Activated CD8-positive, alpha-beta memory T cell treated with anti-CD3 and anti-CD28 coated beads for 36 hours (primary cell): ENCODE results near the gene MARS1. TPM values are rescaled to one million over a fixed set of nuclear protein-coding genes. Genes with fewer than 3 reads are reported as not detected.

Source experiments
- CTCF ChIA-PET: fragments of 350-600 bp; sonication (Branson Sonifier 250); formaldehyde crosslinking; loops from one replicate; lab custom pipeline; 2021; ENCODE audit warnings: antibody characterized with exemption; lab: Charles Lee
- POLR2A ChIA-PET: fragments of 350-600 bp; sonication (Branson Sonifier 250); formaldehyde crosslinking; loops from one replicate; lab custom pipeline; 2021; ENCODE audit warnings: antibody characterized with exemption; lab: Charles Lee
- total RNA-seq, 2 experiments: library from RNA; stranded (reverse); gene quantifications; one replicate each; pipeline ENCODE4 v1.2.3, GENCODE V29; 2021

MARS1 gene
- total RNA-seq, 2 experiments from 2014 or later = 438 to 455 TPM

GRCh38 chr12:57563358-57563757, 75.5 kb downstream of the MARS1 start:
- ChIA-PET CTCF (no interaction called here), POLR2A (no interaction called here)

GRCh38 chr12:57564178-57564740, 76.4 kb downstream of the MARS1 start:
- POLR2A ChIA-PET = no interaction called here

More at GRCh38 chr12:57564178-57564740, 76.4 kb downstream of the MARS1 start:
- CTCF ChIA-PET = interaction anchor here (0.5 to 1.1 kb wide), 2 partner anchors 69 to 1512 kb away, joined by 3 read pairs; partner anchors contain the start of gene B4GALNT1

Other genes with a start within 250 kb of the MARS1 start
- gene STAC3, start 236.9 kb upstream of the MARS1 start, total RNA-seq = 1 to 10 TPM in 1 of 2 experiments, under 1 TPM in 1; 0.71 to 1.4 TPM
- 10 to 100 TPM; 28.0 to 29.7 TPM for gene R3HDM2, start 57.0 kb upstream of the MARS1 start, total RNA-seq
- not detected for gene INHBC, start 53.3 kb upstream of the MARS1 start, total RNA-seq
- gene INHBE, start 32.8 kb upstream of the MARS1 start, total RNA-seq = 1 to 10 TPM; 1.1 to 1.2 TPM
- under 1 TPM; 0.46 to 0.50 TPM for gene GLI1, start 28.3 kb upstream of the MARS1 start, total RNA-seq
- 100 to 1,000 TPM; 130 to 133 TPM for gene ARHGAP9, start 8.2 kb upstream of the MARS1 start, total RNA-seq
- 1 to 10 TPM; 9.6 to 9.8 TPM for gene DDIT3, start 32.4 kb downstream of the MARS1 start, total RNA-seq
- 10 to 100 TPM; 53.3 to 53.4 TPM for gene MBD6, start 34.8 kb downstream of the MARS1 start, total RNA-seq
- gene DCTN2, start 59.1 kb downstream of the MARS1 start, total RNA-seq = 10 to 100 TPM; 84.3 to 88.2 TPM
- 1 to 10 TPM; 1.7 to 2.0 TPM for gene KIF5A, start 62.0 kb downstream of the MARS1 start, total RNA-seq
- 10 to 100 TPM; 22.3 to 24.4 TPM for gene PIP4K2C, start 103.1 kb downstream of the MARS1 start, total RNA-seq
- gene DTX3, start 116.8 kb downstream of the MARS1 start, total RNA-seq = 10 to 100 TPM; 13.3 to 14.5 TPM
- gene ARHGEF25, start 123.4 kb downstream of the MARS1 start, total RNA-seq = 1 to 10 TPM; 1.6 to 2.3 TPM
- gene B4GALNT1, start 145.1 kb downstream of the MARS1 start, total RNA-seq = 1 to 10 TPM; 3.2 TPM
- 10 to 100 TPM; 77.3 to 83.5 TPM for gene OS9, start 206.1 kb downstream of the MARS1 start, total RNA-seq